HAP-1 (cell line): Measurements from ENCODE around the gene SLC6A20.

Experiments
- DNase-seq, 2 experiments: peaks; one replicate each; pipeline ENCODE4 v3.0.0-alpha.2; 2016 to 2020; ENCODE audit warnings: low spot score in 2 of 2
- H3K27me3 ChIP-seq: fragments of 250-450 bp; sonication (Bioruptor Pico); 2 replicates; pipeline ENCODE4 v1.5.1; 2020; ENCODE audit warnings: low read depth, mild to moderate bottlenecking, moderate library complexity
- H3K36me3 ChIP-seq: fragments of 250-450 bp; sonication (Bioruptor Pico); replicated peaks from 2 replicates; pipeline ENCODE4 v1.5.1; 2020; ENCODE audit warnings: mild to moderate bottlenecking
- H3K4me1 ChIP-seq: fragments of 250-450 bp; sonication (Bioruptor Pico); 2 replicates; pipeline ENCODE4 v1.5.1; 2020; ENCODE audit warnings: mild to moderate bottlenecking
- H3K4me3 ChIP-seq: fragments of 250-450 bp; sonication (Bioruptor Pico); 2 replicates; pipeline ENCODE4 v1.5.1; 2020; ENCODE audit warnings: mild to moderate bottlenecking, moderate library complexity
- H3K9me3 ChIP-seq: fragments of 250-450 bp; sonication (Bioruptor Pico); 2 replicates; pipeline ENCODE4 v1.5.1; 2020; ENCODE audit warnings: mild to moderate bottlenecking, moderate library complexity
- in situ Hi-C: fragments of 300-500 bp; cut with MboI; formaldehyde crosslinking; loops from 3 replicates; pipeline ENCODE4 v1.14.3; 2020; ENCODE audit warnings: low sequenced_read_pairs, inconsistent platforms, mixed read lengths

The SLC6A20 gene

GRCh38 chr3:45816544-45816943 is 20.2 kb upstream of the SLC6A20 start:
- Histone ChIP-seq H3K4me3 (no peak overlapping the region), H3K4me1 (no peaks in the 10 kb centered on the region), H3K27me3 (no peaks in the 10 kb centered on the region), H3K9me3 (peaks cover 3% of the 10 kb centered on the region; the same call in 1 of the 2 replicates), H3K36me3 (no peaks in the 10 kb centered on the region)
- in situ Hi-C loops, result no loop called here
- DNase-seq, result no peak

- 0 out of 2 replicates have a peak, but pooled peaks cover 2% of the 10 kb centered on the region for H3K27me3 ChIP-seq
- H3K9me3 ChIP-seq, result peaks cover 3% of the 10 kb centered on the region; the same call in 1 of the 2 replicates
- no peak overlapping the region for H3K4me3 ChIP-seq
- no peaks in the 10 kb centered on the region for H3K4me1 ChIP-seq
- in situ Hi-C loops, result no loop called here
- DNase-seq, result no peak
- H3K36me3 ChIP-seq, result no peaks in the 10 kb centered on the region
These were observed 18.0 kb upstream of the SLC6A20 start for GRCh38 chr3:45814322-45814721.

GRCh38 chr3:45807681-45808540 is 11.6 kb upstream of the SLC6A20 start:
- Histone ChIP-seq H3K27me3 (0 out of 2 replicates have a peak, but pooled peaks cover 4% of the 10 kb centered on the region), H3K4me1 (no peaks in the 10 kb centered on the region), H3K9me3 (no peaks in the 10 kb centered on the region), H3K36me3 (no peaks in the 10 kb centered on the region), H3K4me3 (no peak overlapping the region)
- DNase-seq, result no peak
- in situ Hi-C loops, result no loop called here

- no peaks in the 10 kb centered on the region for H3K36me3 ChIP-seq
- in situ Hi-C loops, result no loop called here
- H3K4me3 ChIP-seq, result no peak overlapping the region
- 0 out of 2 replicates have a peak, but pooled peaks cover 4% of the 10 kb centered on the region for H3K27me3 ChIP-seq
- no peak for DNase-seq
- H3K9me3 ChIP-seq, result no peaks in the 10 kb centered on the region
- H3K4me1 ChIP-seq, result no peaks in the 10 kb centered on the region
These were observed 10.8 kb upstream of the SLC6A20 start for GRCh38 chr3:45807133-45807532.

DNA sequence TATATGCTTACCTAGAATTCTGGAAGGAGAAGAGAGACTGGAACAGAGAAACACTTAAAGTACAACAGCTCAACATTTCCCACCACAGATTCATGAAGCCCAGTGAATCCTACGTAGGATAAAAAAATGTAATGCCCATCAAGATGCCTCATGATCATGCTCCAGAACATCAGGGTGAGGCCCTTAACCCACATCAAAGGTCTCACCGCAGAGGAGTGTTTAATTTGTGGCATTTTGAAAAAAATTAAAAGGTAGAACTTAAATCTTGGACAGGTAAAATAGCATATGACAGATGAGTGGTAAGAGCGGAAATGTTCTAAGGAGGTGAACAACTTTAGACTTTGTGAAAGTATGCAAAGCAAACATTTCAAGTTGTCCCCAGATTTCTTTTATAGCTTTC is 9.7 kb upstream of the SLC6A20 start:
- H3K9me3 ChIP-seq, result no peaks in the 10 kb centered on the region
- H3K27me3 ChIP-seq, result 0 out of 2 replicates have a peak, but pooled peaks cover 4% of the 10 kb centered on the region
- H3K36me3 ChIP-seq, result no peaks in the 10 kb centered on the region
- no peak overlapping the region for H3K4me3 ChIP-seq
- in situ Hi-C loops, result no loop called here
- no peak for DNase-seq
- H3K4me1 ChIP-seq, result no peaks in the 10 kb centered on the region

- no peaks in the 10 kb centered on the region for H3K4me1 ChIP-seq
- DNase-seq, result no peak
- H3K9me3 ChIP-seq, result no peaks in the 10 kb centered on the region
- H3K36me3 ChIP-seq, result no peaks in the 10 kb centered on the region
- H3K4me3 ChIP-seq, result no peak overlapping the region
- in situ Hi-C loops, result no loop called here
- 0 out of 2 replicates have a peak, but pooled peaks cover 2% of the 10 kb centered on the region for H3K27me3 ChIP-seq
These were observed 7.1 kb upstream of the SLC6A20 start for GRCh38 chr3:45803252-45803935.

DNA sequence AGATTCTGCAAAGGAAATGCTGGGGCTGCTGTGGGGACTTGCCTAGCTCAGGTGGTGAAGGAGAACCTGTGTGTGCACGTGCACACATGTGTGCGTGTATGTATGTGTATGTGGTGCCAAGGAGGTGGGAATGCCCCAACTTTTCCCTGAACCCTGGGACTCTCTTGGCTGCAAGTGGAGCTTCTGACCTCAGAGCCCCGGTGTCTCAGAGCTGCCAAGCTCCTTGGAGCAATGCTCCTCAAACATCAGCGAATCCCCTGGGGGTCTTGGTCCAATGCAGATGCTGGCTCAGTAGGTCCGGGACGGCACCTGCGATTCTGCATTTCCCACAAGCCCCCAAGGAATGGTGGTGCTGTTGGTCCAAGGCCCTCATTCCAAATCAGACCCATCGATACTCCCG is 5.8 kb upstream of the SLC6A20 start:
- DNase-seq, result no peak
- Histone ChIP-seq H3K4me3 (no peak overlapping the region), H3K27me3 (0 out of 2 replicates have a peak, but pooled peaks cover 4% of the 10 kb centered on the region), H3K36me3 (no peaks in the 10 kb centered on the region), H3K4me1 (no peaks in the 10 kb centered on the region), H3K9me3 (no peaks in the 10 kb centered on the region)
- in situ Hi-C loops, result no loop called here

DNA sequence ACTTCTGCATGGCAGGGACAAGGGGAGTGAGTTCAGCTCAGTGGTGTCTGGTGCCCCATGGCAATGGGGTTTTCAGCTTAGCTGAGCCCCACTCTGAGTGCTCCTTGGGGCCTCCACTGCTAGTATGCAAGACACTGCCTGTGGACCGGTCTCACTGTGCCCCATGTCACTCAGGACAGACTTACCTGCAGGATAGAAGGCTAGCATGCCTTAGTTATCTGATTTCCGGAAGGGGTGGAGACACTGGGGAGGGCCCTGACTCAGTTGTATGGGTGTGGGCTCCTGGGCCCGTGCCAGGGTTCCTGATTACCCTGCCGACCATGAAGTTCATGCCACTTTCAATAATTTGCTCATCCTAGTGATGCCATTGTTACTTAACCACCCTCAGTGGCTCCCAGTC is 4.3 kb upstream of the SLC6A20 start:
- H3K9me3 ChIP-seq, result no peaks in the 10 kb centered on the region
- H3K4me1 ChIP-seq, result no peaks in the 10 kb centered on the region
- in situ Hi-C loops, result no loop called here
- H3K4me3 ChIP-seq, result no peak overlapping the region
- DNase-seq, result no peak
- H3K36me3 ChIP-seq, result no peaks in the 10 kb centered on the region
- H3K27me3 ChIP-seq, result 0 out of 2 replicates have a peak, but pooled peaks cover 4% of the 10 kb centered on the region

GRCh38 chr3:45799586-45799985 is 3.2 kb upstream of the SLC6A20 start:
- DNase-seq, result no peak
- no peaks in the 10 kb centered on the region for H3K4me1 ChIP-seq
- H3K9me3 ChIP-seq, result no peaks in the 10 kb centered on the region
- no peak overlapping the region for H3K4me3 ChIP-seq
- H3K27me3 ChIP-seq, result peaks cover 9% of the 10 kb centered on the region
- H3K36me3 ChIP-seq, result no peaks in the 10 kb centered on the region
- in situ Hi-C loops, result no loop called here

GRCh38 chr3:45798034-45798433 is 1.7 kb upstream of the SLC6A20 start:
- no peaks in the 10 kb centered on the region for H3K4me1 ChIP-seq
- DNase-seq, result no peak
- no peaks in the 10 kb centered on the region for H3K36me3 ChIP-seq
- no peaks in the 10 kb centered on the region for H3K9me3 ChIP-seq
- in situ Hi-C loops, result no loop called here
- H3K4me3 ChIP-seq, result no peak overlapping the region
- H3K27me3 ChIP-seq, result peaks cover 9% of the 10 kb centered on the region

DNA sequence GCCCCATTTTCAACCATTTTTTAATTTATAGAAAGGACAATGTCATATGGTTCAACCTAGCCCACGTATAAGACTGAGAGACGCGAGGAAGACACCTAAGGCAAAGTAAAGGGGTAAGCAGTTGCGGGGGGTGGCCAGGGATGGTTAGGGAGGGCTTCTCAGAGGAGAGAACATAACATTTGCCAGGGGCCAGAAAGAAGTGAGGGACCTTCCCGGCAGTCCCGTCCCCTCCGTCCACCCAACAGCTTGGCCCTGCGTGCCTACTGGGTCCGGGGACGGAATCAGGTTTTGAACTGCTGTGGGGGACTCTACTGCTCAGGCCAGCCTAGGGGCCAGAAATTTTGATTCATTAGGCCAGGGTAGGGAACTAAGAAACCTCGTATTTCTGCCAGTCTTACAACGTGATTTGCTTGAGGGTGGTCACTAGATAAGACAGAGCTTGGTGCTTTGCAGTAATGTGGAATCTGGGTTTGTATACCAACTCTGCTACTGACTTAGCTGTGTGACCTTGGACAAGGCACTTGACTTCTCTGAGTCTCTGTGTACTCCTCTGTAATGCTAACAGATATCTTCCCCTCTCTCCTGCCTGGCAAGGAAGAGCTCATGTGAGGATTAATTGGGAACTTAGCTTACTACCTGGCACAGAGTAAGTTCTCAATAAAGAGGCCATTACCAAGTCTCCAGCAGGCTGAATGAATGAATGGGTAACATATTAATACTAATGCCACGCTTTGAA is 734 bp upstream of the SLC6A20 start:
- DNase-seq, result no peak
- no peak overlapping the region for H3K4me3 ChIP-seq
- H3K36me3 ChIP-seq, result no peaks in the 10 kb centered on the region
- peaks cover 9% of the 10 kb centered on the region for H3K27me3 ChIP-seq
- no peaks in the 10 kb centered on the region for H3K9me3 ChIP-seq
- no peaks in the 10 kb centered on the region for H3K4me1 ChIP-seq
- in situ Hi-C loops, result no loop called here

- Histone ChIP-seq H3K27me3 (peaks cover 9% of the 10 kb centered on the region), H3K4me3 (no peak overlapping the region), H3K4me1 (no peaks in the 10 kb centered on the region), H3K9me3 (no peaks in the 10 kb centered on the region), H3K36me3 (no peaks in the 10 kb centered on the region)
- no peak for DNase-seq
- in situ Hi-C loops, result no loop called here
These were observed 841 bp downstream of the SLC6A20 start for GRCh38 chr3:45795509-45795881.

DNA sequence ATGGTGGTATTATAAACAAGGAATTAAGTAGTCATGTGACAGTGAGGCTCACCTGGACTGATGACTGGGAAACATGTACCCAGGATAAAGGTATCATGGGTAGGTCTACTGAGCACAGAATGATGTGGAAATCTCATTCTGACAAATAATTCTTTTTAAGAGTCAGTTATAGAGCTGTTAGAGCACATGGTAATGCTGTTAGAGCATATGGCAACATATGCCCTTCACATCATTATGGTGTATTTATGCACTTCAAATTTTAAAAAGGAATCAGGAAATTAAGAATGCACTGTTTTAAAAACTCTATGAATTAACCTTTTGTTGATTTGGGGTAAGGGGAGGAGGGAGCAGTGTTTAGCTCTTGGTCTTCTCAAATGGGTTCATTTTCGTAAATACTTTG is 1.7 kb downstream of the SLC6A20 start:
- H3K36me3 ChIP-seq, result no peaks in the 10 kb centered on the region
- peaks cover 9% of the 10 kb centered on the region for H3K27me3 ChIP-seq
- H3K9me3 ChIP-seq, result no peaks in the 10 kb centered on the region
- no peak for DNase-seq
- in situ Hi-C loops, result no loop called here
- no peak overlapping the region for H3K4me3 ChIP-seq
- no peaks in the 10 kb centered on the region for H3K4me1 ChIP-seq

GRCh38 chr3:45794177-45794560 is 2.2 kb downstream of the SLC6A20 start:
- Histone ChIP-seq H3K4me3 (no peak overlapping the region), H3K4me1 (no peaks in the 10 kb centered on the region), H3K27me3 (peaks cover 9% of the 10 kb centered on the region), H3K36me3 (no peaks in the 10 kb centered on the region), H3K9me3 (no peaks in the 10 kb centered on the region)
- in situ Hi-C loops, result no loop called here
- DNase-seq, result no peak
